CD14-positive monocyte (primary cell): ENCODE results near the gene TOM1L2. TPM values are rescaled to one million over a fixed set of nuclear protein-coding genes. Genes with fewer than 3 reads are reported as not detected.

Experiments used
- DNase-seq, 3 donors: peaks; one replicate each; pipeline ENCODE4 v3.0.0-alpha.2; 2011 to 2022
- H2AFZ ChIP-seq: 2 replicates; pipeline ENCODE4 v1.6.0; 2012; ENCODE audit warnings: mild to moderate bottlenecking, low read depth, low read length, inconsistent platforms; ENCODE audit not compliant: insufficient read depth, poor library complexity, severe bottlenecking
- H3K27ac ChIP-seq, 2 donors: 1 replicate in 1 of 2; 2 replicates in 1 of 2; pipeline ENCODE4 v1.5.1; 2012 to 2013; ENCODE audit warnings: low read length in 2 of 2, control low read depth in 1 of 2, inconsistent platforms in 1 of 2, low read depth in 1 of 2, mild to moderate bottlenecking in 1 of 2
- H3K27me3 ChIP-seq, 2 donors: one replicate each; pipeline versions ENCODE4 v1.6.0 to v1.6.1; 2011 to 2013; ENCODE audit warnings: low read length in 2 of 2; ENCODE audit not compliant: control insufficient read depth in 2 of 2, insufficient read depth in 2 of 2
- H3K36me3 ChIP-seq, 2 donors: replicated peaks in 1 of 2; 1 replicate in 1 of 2; 2 replicates in 1 of 2; pipeline versions ENCODE4 v1.5.1 to v1.6.1; 2012 to 2013; ENCODE audit warnings: low read length in 2 of 2, control low read depth in 1 of 2, inconsistent platforms in 1 of 2, mild to moderate bottlenecking in 1 of 2; ENCODE audit not compliant: insufficient read depth in 2 of 2, control insufficient read depth in 1 of 2
- H3K4me1 ChIP-seq, 2 donors: 1 replicate in 1 of 2; 2 replicates in 1 of 2; pipeline versions ENCODE4 v1.5.1 to v1.6.1; 2012 to 2013; ENCODE audit warnings: low read length in 2 of 2, control low read depth in 1 of 2, inconsistent platforms in 1 of 2, mild to moderate bottlenecking in 1 of 2, moderate library complexity in 1 of 2; ENCODE audit not compliant: insufficient read depth in 2 of 2, control insufficient read depth in 1 of 2
- H3K4me2 ChIP-seq: replicated peaks from 2 replicates; pipeline ENCODE3; 2012; ENCODE audit warnings: low read length, moderate library complexity, mild to moderate bottlenecking; ENCODE audit not compliant: poor library complexity, severe bottlenecking; ENCODE audit errors: extremely low read depth
- H3K4me3 ChIP-seq, 3 experiments: fragments of 200-600 bp in 1 of 3; sonication (generic) in 1 of 3; replicated peaks in 1 of 3; 1 replicate in 2 of 3; 2 replicates in 1 of 3; pipeline ENCODE4 v1.5.1; 2011 to 2013; ENCODE audit warnings: low read length in 3 of 3, mild to moderate bottlenecking in 3 of 3, control low read depth in 2 of 3, low read depth in 2 of 3, inconsistent platforms in 1 of 3, moderate library complexity in 1 of 3
- H3K79me2 ChIP-seq: 2 replicates; pipeline ENCODE4 v1.6.0; 2012; ENCODE audit warnings: mild to moderate bottlenecking, control low read depth, inconsistent platforms, low read length, moderate library complexity; ENCODE audit not compliant: insufficient read depth
- H3K9ac ChIP-seq: 2 replicates; pipeline ENCODE4 v1.6.0; 2017; ENCODE audit warnings: low read length, mild to moderate bottlenecking; ENCODE audit not compliant: insufficient read depth, poor library complexity, severe bottlenecking
- H3K9me3 ChIP-seq, 2 donors: replicated peaks in 1 of 2; 1 replicate in 1 of 2; 2 replicates in 1 of 2; pipeline versions ENCODE4 v1.5.1 to v1.6.1; 2012 to 2013; ENCODE audit warnings: low read length in 2 of 2, control low read depth in 1 of 2; ENCODE audit not compliant: control insufficient read depth in 1 of 2, insufficient read depth in 1 of 2
- H4K20me1 ChIP-seq: 2 replicates; pipeline ENCODE4 v1.6.0; 2012; ENCODE audit warnings: mild to moderate bottlenecking, low read length, control low read depth, moderate library complexity; ENCODE audit not compliant: insufficient read depth
- H3K27ac Mint-ChIP-seq, 7 donors: one replicate each; pipeline ENCODE4 v1.8.0; 2020; ENCODE audit warnings: mild to moderate bottlenecking in 7 of 7, mixed read lengths in 7 of 7, moderate library complexity in 6 of 7, inconsistent platforms in 2 of 7
- H3K27me3 Mint-ChIP-seq, 3 donors: one replicate each; pipeline ENCODE4 v1.8.0; 2021 to 2022; ENCODE audit warnings: low read depth in 3 of 3, mild to moderate bottlenecking in 3 of 3, mixed read lengths in 3 of 3, moderate library complexity in 3 of 3, inconsistent platforms in 1 of 3
- H3K36me3 Mint-ChIP-seq, 2 donors: one replicate each; pipeline ENCODE4 v1.8.0; 2020; ENCODE audit warnings: mixed read lengths in 2 of 2, inconsistent platforms in 1 of 2, mild to moderate bottlenecking in 1 of 2
- H3K4me1 Mint-ChIP-seq: one replicate; pipeline ENCODE4 v1.8.0; 2020; ENCODE audit warnings: mild to moderate bottlenecking, mixed read lengths
- H3K4me3 Mint-ChIP-seq, 2 donors: one replicate each; pipeline ENCODE4 v1.8.0; 2020; ENCODE audit warnings: mild to moderate bottlenecking in 2 of 2, mixed read lengths in 2 of 2, moderate library complexity in 1 of 2
- H3K9me3 Mint-ChIP-seq, 7 donors: one replicate each; pipeline ENCODE4 v1.8.0; 2020 to 2022; ENCODE audit warnings: mixed read lengths in 7 of 7, mild to moderate bottlenecking in 6 of 7, moderate library complexity in 6 of 7, inconsistent platforms in 2 of 7
- WGBS: methylation state at CpG from one replicate; pipeline ENCODE4 v1.1.5; 2013; ENCODE audit warnings: missing lambda C conversion rate; ENCODE audit not compliant: insufficient coverage; 5-methylcytosine and 5-hydroxymethylcytosine counted together
- intact Hi-C, 2 donors: fragments of 100-400 bp; cut with micrococcal nuclease; formaldehyde crosslinking; loops; one replicate each; pipeline versions ENCODE4 v1.15.0 to v1.15.1; 2023
- polyA plus RNA-seq, 3 donors: library from polyadenylated mRNA; depleted of rRNA in 1 of 3; unstranded in 2 of 3; stranded (reverse) in 1 of 3; fragments of 300-500 nt in 2 of 3; fragments of >200 nt in 1 of 3; fragmentation: Illumina TruSeq in 2 of 3; gene quantifications; 1 replicate in 2 of 3; 2 replicates in 1 of 3; pipeline ENCODE4 v1.2.3, GENCODE V29; 2012 to 2021
- TF ChIP-seq, protein P1 (sequence below): fragments of 200-600 bp; IDR thresholded peaks from one replicate; pipeline ENCODE4 v1.8.0; 2022; ENCODE audit warnings: antibody characterized with exemption, mild to moderate bottlenecking

The TOM1L2 gene
- polyA plus RNA-seq, 3 donors, result 1.7 to 28.2 (median 2.8) TPM

DNA sequence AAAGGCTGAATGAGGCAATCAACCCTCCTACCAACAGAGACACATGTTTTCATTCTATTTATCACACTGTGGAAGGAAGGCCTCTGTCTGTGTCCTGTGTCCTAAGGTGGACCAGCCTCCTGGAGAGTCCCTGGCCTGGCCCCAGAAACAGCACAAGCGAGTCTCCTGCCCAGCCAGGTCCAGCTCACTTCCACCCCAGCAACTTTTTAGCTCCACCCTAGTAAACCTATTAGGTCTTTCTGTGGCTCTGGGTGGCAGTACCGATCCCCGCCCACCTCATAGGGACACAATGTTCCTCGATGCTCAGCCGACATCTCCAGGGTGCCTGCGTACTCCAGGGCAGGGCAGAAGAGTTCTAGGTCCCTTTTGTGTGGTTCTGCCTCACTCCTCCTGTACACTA, 11.2 kb upstream of the TOM1L2 start:
- no peak overlapping the region for H2AFZ ChIP-seq
- no peaks in the 10 kb centered on the region for H3K27me3 ChIP-seq
- no peak overlapping the region for H3K4me3 Mint-ChIP-seq
- H3K27ac Mint-ChIP-seq, result no peak overlapping the region
- no peak overlapping the region for H3K4me3 ChIP-seq
- no peak for DNase-seq
- no peaks in the 10 kb centered on the region for H3K36me3 ChIP-seq
- no peak overlapping the region for H3K9ac ChIP-seq
- no peaks in the 10 kb centered on the region for H3K9me3 ChIP-seq
- H3K79me2 ChIP-seq, result no peaks in the 10 kb centered on the region
- peaks cover 0 to 2% (median 2%) of the 10 kb centered on the region in 3 donors for H3K27me3 Mint-ChIP-seq
- no peak overlapping the region for H3K27ac ChIP-seq
- intact Hi-C loops, result no loop called here
- H3K9me3 Mint-ChIP-seq, result peaks cover 0 to 3% (median 0%) of the 10 kb centered on the region in 7 donors
- H3K36me3 Mint-ChIP-seq, result no peaks in the 10 kb centered on the region
- no peaks in the 10 kb centered on the region for H4K20me1 ChIP-seq
- peaks cover 13% of the 10 kb centered on the region for H3K4me1 Mint-ChIP-seq
- H3K4me1 ChIP-seq, result peaks cover 16 to 17% of the 10 kb centered on the region in 2 donors
- TF ChIP-seq, protein P1, sequence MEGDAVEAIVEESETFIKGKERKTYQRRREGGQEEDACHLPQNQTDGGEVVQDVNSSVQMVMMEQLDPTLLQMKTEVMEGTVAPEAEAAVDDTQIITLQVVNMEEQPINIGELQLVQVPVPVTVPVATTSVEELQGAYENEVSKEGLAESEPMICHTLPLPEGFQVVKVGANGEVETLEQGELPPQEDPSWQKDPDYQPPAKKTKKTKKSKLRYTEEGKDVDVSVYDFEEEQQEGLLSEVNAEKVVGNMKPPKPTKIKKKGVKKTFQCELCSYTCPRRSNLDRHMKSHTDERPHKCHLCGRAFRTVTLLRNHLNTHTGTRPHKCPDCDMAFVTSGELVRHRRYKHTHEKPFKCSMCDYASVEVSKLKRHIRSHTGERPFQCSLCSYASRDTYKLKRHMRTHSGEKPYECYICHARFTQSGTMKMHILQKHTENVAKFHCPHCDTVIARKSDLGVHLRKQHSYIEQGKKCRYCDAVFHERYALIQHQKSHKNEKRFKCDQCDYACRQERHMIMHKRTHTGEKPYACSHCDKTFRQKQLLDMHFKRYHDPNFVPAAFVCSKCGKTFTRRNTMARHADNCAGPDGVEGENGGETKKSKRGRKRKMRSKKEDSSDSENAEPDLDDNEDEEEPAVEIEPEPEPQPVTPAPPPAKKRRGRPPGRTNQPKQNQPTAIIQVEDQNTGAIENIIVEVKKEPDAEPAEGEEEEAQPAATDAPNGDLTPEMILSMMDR, result no peak
- WGBS, result 97% methylated on average over 6 of the region's 6 CpGs
- H3K4me2 ChIP-seq, result no peak overlapping the region

DNA sequence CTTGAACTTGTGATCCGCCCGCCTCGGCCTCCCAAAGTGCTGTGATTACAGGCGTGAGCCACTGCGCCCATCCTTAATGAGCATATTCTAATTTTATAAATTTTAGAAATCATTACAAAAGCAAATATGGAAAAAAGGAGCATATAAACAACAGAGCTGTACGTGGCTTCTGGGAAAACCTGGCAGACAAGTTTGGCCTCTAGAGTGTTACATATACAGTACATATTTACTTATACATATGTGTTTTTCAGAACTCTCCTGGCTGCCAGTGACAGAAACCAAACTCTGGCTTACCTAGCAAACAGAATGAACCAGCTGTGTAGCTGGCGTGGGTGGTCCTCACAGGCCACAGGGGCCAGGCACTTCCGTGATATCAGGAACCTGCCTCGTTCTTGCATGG, 10.6 kb upstream of the TOM1L2 start:
- no peaks in the 10 kb centered on the region for H3K79me2 ChIP-seq
- no peak overlapping the region for H2AFZ ChIP-seq
- no peaks in the 10 kb centered on the region for H3K9me3 ChIP-seq
- H3K27ac ChIP-seq, result no peak overlapping the region
- TF ChIP-seq, protein P1, result no peak
- Mint-ChIP-seq H3K9me3 (peaks cover 0 to 3% (median 0%) of the 10 kb centered on the region in 7 donors), H3K27me3 (peaks cover 0 to 3% (median 2%) of the 10 kb centered on the region in 3 donors), H3K36me3 (peaks cover 0 to 4% of the 10 kb centered on the region in 2 donors), H3K4me3 (no peak overlapping the region), H3K27ac (no peak overlapping the region), H3K4me1 (peaks cover 19% of the 10 kb centered on the region)
- no peaks in the 10 kb centered on the region for H3K36me3 ChIP-seq
- H3K4me1 ChIP-seq, result peaks cover 22 to 23% of the 10 kb centered on the region in 2 donors
- intact Hi-C loops, result no loop called here
- no peak for DNase-seq
- H3K4me2 ChIP-seq, result no peak overlapping the region
- no peaks in the 10 kb centered on the region for H4K20me1 ChIP-seq
- H3K27me3 ChIP-seq, result no peaks in the 10 kb centered on the region
- no peak overlapping the region for H3K4me3 ChIP-seq
- no peak overlapping the region for H3K9ac ChIP-seq
- 100% methylated on average over 2 of the region's 9 CpGs for WGBS
